ENCODE results near the gene MAST4.

Gene MAST4

GRCh38 chr5:66892716-66893115, 296.5 kb downstream of the MAST4 start:
- Histone ChIP-seq H3K4me3 (ENCODE audit: low read length) (no peak overlapping the region), H3F3A (ENCODE audit: control insufficient read depth, insufficient read depth) (no peaks in the 10 kb centered on the region), H3K36me3 (ENCODE audit: control insufficient read depth, low read length) (no peaks in the 10 kb centered on the region), H3K27ac (ENCODE audit: low read depth, low read length) (no peak overlapping the region), H3K4me2 (ENCODE audit: low read length) (no peak overlapping the region), H3K27me3 (ENCODE audit: control insufficient read depth, low read length) (no peaks in the 10 kb centered on the region; the same call in 1 of the 2 replicates), H3K9me2 (replicated peaks; ENCODE audit: control insufficient read depth, low read length) (no peaks in the 10 kb centered on the region), H3K9me3 (ENCODE audit: control insufficient read depth, insufficient read depth, low read length) (no peaks in the 10 kb centered on the region), H3K79me2 (ENCODE audit: control insufficient read depth, low read length) (no peaks in the 10 kb centered on the region), H4K20me1 (ENCODE audit: control insufficient read depth, insufficient read depth, low read depth, low read length) (no peaks in the 10 kb centered on the region), H3K4me1 (ENCODE audit: control insufficient read depth, low read length) (no peaks in the 10 kb centered on the region)
- TF ChIP-seq CTCF (IDR thresholded peaks at IDR 0.05; ENCODE audit: low read depth, low read length, poor library complexity, severe bottlenecking) = no peak
- TF ChIP-seq EZH2phosphoT487 (IDR thresholded peaks at IDR 0.05; ENCODE audit: borderline replicate concordance, low read length) = no peak

- H3K4me1 ChIP-seq (ENCODE audit: control insufficient read depth, low read length) = no peaks in the 10 kb centered on the region
- no peaks in the 10 kb centered on the region for H3F3A ChIP-seq (ENCODE audit: control insufficient read depth, insufficient read depth)
- no peak overlapping the region for H3K4me3 ChIP-seq (ENCODE audit: low read length)
- H3K9me2 ChIP-seq (replicated peaks; ENCODE audit: control insufficient read depth, low read length) = no peaks in the 10 kb centered on the region
- no peak overlapping the region for H3K4me2 ChIP-seq (ENCODE audit: low read length)
- H3K27ac ChIP-seq (ENCODE audit: low read depth, low read length) = no peak overlapping the region
- H3K9me3 ChIP-seq (ENCODE audit: control insufficient read depth, insufficient read depth, low read length) = no peaks in the 10 kb centered on the region
- no peaks in the 10 kb centered on the region for H3K79me2 ChIP-seq (ENCODE audit: control insufficient read depth, low read length)
- TF ChIP-seq CTCF (IDR thresholded peaks at IDR 0.05; ENCODE audit: low read depth, low read length, poor library complexity, severe bottlenecking) = no peak
- TF ChIP-seq EZH2phosphoT487 (IDR thresholded peaks at IDR 0.05; ENCODE audit: borderline replicate concordance, low read length) = no peak
- no peaks in the 10 kb centered on the region for H3K36me3 ChIP-seq (ENCODE audit: control insufficient read depth, low read length)
- H4K20me1 ChIP-seq (ENCODE audit: control insufficient read depth, insufficient read depth, low read depth, low read length) = no peaks in the 10 kb centered on the region
- no peaks in the 10 kb centered on the region; the same call in 1 of the 2 replicates for H3K27me3 ChIP-seq (ENCODE audit: control insufficient read depth, low read length)
Measured at GRCh38 chr5:66894480-66895240, 298.5 kb downstream of the MAST4 start.

- H4K20me1 ChIP-seq (ENCODE audit: control insufficient read depth, insufficient read depth, low read depth, low read length) = no peaks in the 10 kb centered on the region
- no peaks in the 10 kb centered on the region for H3F3A ChIP-seq (ENCODE audit: control insufficient read depth, insufficient read depth)
- TF ChIP-seq CTCF (IDR thresholded peaks at IDR 0.05; ENCODE audit: low read depth, low read length, poor library complexity, severe bottlenecking) (no peak), EZH2phosphoT487 (IDR thresholded peaks at IDR 0.05; ENCODE audit: borderline replicate concordance, low read length) (no peak)
- H3K4me3 ChIP-seq (ENCODE audit: low read length) = no peak overlapping the region
- no peaks in the 10 kb centered on the region for H3K4me1 ChIP-seq (ENCODE audit: control insufficient read depth, low read length)
- H3K9me2 ChIP-seq (replicated peaks; ENCODE audit: control insufficient read depth, low read length) = no peaks in the 10 kb centered on the region
- no peaks in the 10 kb centered on the region for H3K79me2 ChIP-seq (ENCODE audit: control insufficient read depth, low read length)
- no peaks in the 10 kb centered on the region; the same call in 1 of the 2 replicates for H3K27me3 ChIP-seq (ENCODE audit: control insufficient read depth, low read length)
- no peaks in the 10 kb centered on the region for H3K36me3 ChIP-seq (ENCODE audit: control insufficient read depth, low read length)
- H3K4me2 ChIP-seq (ENCODE audit: low read length) = no peak overlapping the region
- H3K27ac ChIP-seq (ENCODE audit: low read depth, low read length) = no peak overlapping the region
- no peaks in the 10 kb centered on the region for H3K9me3 ChIP-seq (ENCODE audit: control insufficient read depth, insufficient read depth, low read length)
Measured at GRCh38 chr5:66896171-66896570, 300.0 kb downstream of the MAST4 start.

Data from DOHH2 (cell line).